NCI-H82 (cell line): ENCODE measurements around the gene MEAK7.

Experiments used
- DNase-seq: peaks from one replicate; lab custom pipeline; 2025; lab: John Stamatoyannopoulos, UW

MEAK7 gene

GRCh38 chr16:84466692-84467091 is 37.8 kb downstream of the MEAK7 start:
- no peak for DNase-seq

GRCh38 chr16:84465154-84465553 is 39.3 kb downstream of the MEAK7 start:
- no peak for DNase-seq

GRCh38 chr16:84464116-84464515 is 40.3 kb downstream of the MEAK7 start:
- DNase-seq = no peak

GRCh38 chr16:84463221-84463620 is 41.2 kb downstream of the MEAK7 start:
- no peak for DNase-seq

- no peak for DNase-seq
Measured at GRCh38 chr16:84462296-84463210, 41.9 kb downstream of the MEAK7 start.

- DNase-seq = no peak
Measured at GRCh38 chr16:84461413-84462295, 42.8 kb downstream of the MEAK7 start.

- no peak for DNase-seq
Measured at GRCh38 chr16:84461029-84461412, 43.4 kb downstream of the MEAK7 start.

- no peak for DNase-seq
Measured at GRCh38 chr16:84460406-84461028, 43.9 kb downstream of the MEAK7 start.

GRCh38 chr16:84459941-84460405 is 44.5 kb downstream of the MEAK7 start:
- peak; percentile 74 for DNase-seq

- DNase-seq = no peak
Measured at GRCh38 chr16:84459533-84459894, 44.9 kb downstream of the MEAK7 start.

- DNase-seq = no peak
Measured at GRCh38 chr16:84458606-84459532, 45.6 kb downstream of the MEAK7 start.

- no peak for DNase-seq
Measured at GRCh38 chr16:84455031-84455430, 49.4 kb downstream of the MEAK7 start.
